ENCODE results near the gene DCBLD1. TPM values are rescaled to one million over a fixed set of nuclear protein-coding genes. Genes with fewer than 3 reads are reported as not detected.

DCBLD1 gene
- total RNA-seq, 2 experiments from 2014 or later: 0.08 TPM; not detected in 1

- Histone ChIP-seq H3K9me3 (ENCODE audit: low read length) (no peaks in the 10 kb centered on the region), H3K79me2 (ENCODE audit: insufficient read depth, low read depth, low read length) (no peaks in the 10 kb centered on the region), H3K36me3 (ENCODE audit: insufficient read depth, low read length) (no peaks in the 10 kb centered on the region), H3K4me2 (ENCODE audit: low read length) (no peak overlapping the region), H3K4me3 (ENCODE audit: low read depth, low read length, poor library complexity, severe bottlenecking) (no peak overlapping the region), H3K27ac (ENCODE audit: low read depth, low read length, poor library complexity, severe bottlenecking) (no peak overlapping the region), H3K9me2 (ENCODE audit: insufficient read depth, low read length) (no peaks in the 10 kb centered on the region), H3K4me1 (ENCODE audit: insufficient read depth, low read length, poor library complexity, severe bottlenecking) (no peaks in the 10 kb centered on the region), H2AFZ (ENCODE audit: low read length) (no peak overlapping the region), H4K20me1 (ENCODE audit: insufficient read depth, low read length) (no peaks in the 10 kb centered on the region)
- intact Hi-C loops (cut with micrococcal nuclease; ENCODE audit: unreplicated experiment): no loop called here
- POLR2A ChIA-PET: no interaction called here
- TF ChIP-seq CTCF (conservative IDR thresholded peaks at IDR 0.05; ENCODE audit: low read length): no peak
- TF ChIP-seq EZH2phosphoT487 (IDR thresholded peaks at IDR 0.05; ENCODE audit: borderline replicate concordance, low read depth, low read length): no peak
- no peak for DNase-seq (ENCODE audit: low spot score)
- BruUV-seq (replicated peaks): no TSS peak
- CTCF ChIA-PET (ENCODE audit: unreplicated experiment): no interaction called here
These were observed 60.0 kb downstream of the DCBLD1 start for GRCh38 chr6:117542493-117542892.

GRCh38 chr6:117544716-117545115 lies 62.2 kb downstream of the DCBLD1 start:
- Histone ChIP-seq H3K4me3 (ENCODE audit: low read depth, low read length, poor library complexity, severe bottlenecking) (no peak overlapping the region), H3K4me2 (ENCODE audit: low read length) (no peak overlapping the region), H3K79me2 (ENCODE audit: insufficient read depth, low read depth, low read length) (no peaks in the 10 kb centered on the region), H3K36me3 (ENCODE audit: insufficient read depth, low read length) (no peaks in the 10 kb centered on the region), H3K9me2 (ENCODE audit: insufficient read depth, low read length) (no peaks in the 10 kb centered on the region), H3K9me3 (ENCODE audit: low read length) (no peaks in the 10 kb centered on the region), H2AFZ (ENCODE audit: low read length) (no peak overlapping the region), H3K27ac (ENCODE audit: low read depth, low read length, poor library complexity, severe bottlenecking) (no peak overlapping the region), H4K20me1 (ENCODE audit: insufficient read depth, low read length) (no peaks in the 10 kb centered on the region), H3K4me1 (ENCODE audit: insufficient read depth, low read length, poor library complexity, severe bottlenecking) (no peaks in the 10 kb centered on the region)
- intact Hi-C loops (cut with micrococcal nuclease; ENCODE audit: unreplicated experiment): no loop called here
- ChIA-PET CTCF (ENCODE audit: unreplicated experiment) (no interaction called here), POLR2A (interaction anchor here (0.6 to 0.7 kb wide), 2 partner anchors 278 to 469 kb away, joined by 3 to 4 read pairs; no protein-coding TSS in a partner anchor)
- BruUV-seq (replicated peaks): no TSS peak
- TF ChIP-seq EZH2phosphoT487 (IDR thresholded peaks at IDR 0.05; ENCODE audit: borderline replicate concordance, low read depth, low read length) (no peak), CTCF (conservative IDR thresholded peaks at IDR 0.05; ENCODE audit: low read length) (no peak)
- DNase-seq (ENCODE audit: low spot score): no peak

DNA sequence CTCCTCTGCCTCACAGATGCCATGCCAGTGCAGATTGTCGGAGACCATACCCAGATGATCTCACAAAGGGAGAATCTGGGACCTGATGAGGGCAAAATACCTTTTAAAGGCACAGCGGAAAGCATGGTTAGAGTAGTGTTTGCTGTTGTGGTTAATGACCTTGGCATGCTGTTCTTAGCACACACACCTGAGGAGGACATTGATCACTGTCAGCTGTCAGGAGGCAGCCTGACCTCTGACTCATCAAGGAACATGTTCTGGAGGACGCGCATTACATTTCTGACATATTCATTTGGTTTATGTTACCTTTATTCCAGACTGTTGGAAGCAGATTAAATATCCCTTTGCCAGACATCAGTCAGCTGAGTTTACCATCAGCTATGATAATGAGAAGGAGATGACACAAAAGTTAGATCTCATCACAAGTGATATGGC lies 62.7 kb downstream of the DCBLD1 start:
- H4K20me1 ChIP-seq (ENCODE audit: insufficient read depth, low read length): no peaks in the 10 kb centered on the region
- CTCF ChIA-PET (ENCODE audit: unreplicated experiment): no interaction called here
- no peaks in the 10 kb centered on the region for H3K79me2 ChIP-seq (ENCODE audit: insufficient read depth, low read depth, low read length)
- H3K9me3 ChIP-seq (ENCODE audit: low read length): no peaks in the 10 kb centered on the region
- POLR2A ChIA-PET: interaction anchor here (0.6 to 1.0 kb wide), 3 partner anchors 56 to 469 kb away, joined by 3 to 4 read pairs (median 3); no protein-coding TSS in a partner anchor
- H3K4me1 ChIP-seq (ENCODE audit: insufficient read depth, low read length, poor library complexity, severe bottlenecking): no peaks in the 10 kb centered on the region
- no peak overlapping the region for H2AFZ ChIP-seq (ENCODE audit: low read length)
- intact Hi-C loops (cut with micrococcal nuclease; ENCODE audit: unreplicated experiment): no loop called here
- DNase-seq (ENCODE audit: low spot score): no peak
- no peaks in the 10 kb centered on the region for H3K9me2 ChIP-seq (ENCODE audit: insufficient read depth, low read length)
- no TSS peak for BruUV-seq (replicated peaks)
- H3K4me2 ChIP-seq (ENCODE audit: low read length): no peak overlapping the region
- no peak overlapping the region for H3K27ac ChIP-seq (ENCODE audit: low read depth, low read length, poor library complexity, severe bottlenecking)
- H3K36me3 ChIP-seq (ENCODE audit: insufficient read depth, low read length): no peaks in the 10 kb centered on the region
- TF ChIP-seq CTCF (conservative IDR thresholded peaks at IDR 0.05; ENCODE audit: low read length) (no peak), EZH2phosphoT487 (IDR thresholded peaks at IDR 0.05; ENCODE audit: borderline replicate concordance, low read depth, low read length) (no peak)
- no peak overlapping the region for H3K4me3 ChIP-seq (ENCODE audit: low read depth, low read length, poor library complexity, severe bottlenecking)
